Activated CD8-positive, alpha-beta memory T cell treated with anti-CD3 and anti-CD28 coated beads, Interleukin-2, amount 50 U/mL, for 48 hours (primary cell): ENCODE results near the gene COL23A1.
"Not testable (repeated sequence)": the region's sequence is repeated elsewhere in the genome, so short reads cannot be mapped to it uniquely, and the experiment has no call there.

Experiments
- DNase-seq: peaks from one replicate; pipeline ENCODE4 v3.0.0-alpha.2; 2020

COL23A1 gene

GRCh38 chr5:178232124-178232919 is 357.9 kb downstream of the COL23A1 start, which contains the start of gene PHYKPL:
Gene PHYKPL (minus strand): TSS chr5:178232802. CDS start chr5:178232550, 252 bp downstream.
- peak; percentile 86 for DNase-seq

- no peak for DNase-seq
Measured at GRCh38 chr5:178231539-178232123, 358.6 kb downstream of the COL23A1 start.

- no peak for DNase-seq
Measured at GRCh38 chr5:178230879-178231538, 359.2 kb downstream of the COL23A1 start.

GRCh38 chr5:178229861-178230260 is 360.3 kb downstream of the COL23A1 start:
- no peak for DNase-seq

GRCh38 chr5:178229111-178229510 is 361.1 kb downstream of the COL23A1 start:
- not testable (repeated sequence) for DNase-seq

DNA sequence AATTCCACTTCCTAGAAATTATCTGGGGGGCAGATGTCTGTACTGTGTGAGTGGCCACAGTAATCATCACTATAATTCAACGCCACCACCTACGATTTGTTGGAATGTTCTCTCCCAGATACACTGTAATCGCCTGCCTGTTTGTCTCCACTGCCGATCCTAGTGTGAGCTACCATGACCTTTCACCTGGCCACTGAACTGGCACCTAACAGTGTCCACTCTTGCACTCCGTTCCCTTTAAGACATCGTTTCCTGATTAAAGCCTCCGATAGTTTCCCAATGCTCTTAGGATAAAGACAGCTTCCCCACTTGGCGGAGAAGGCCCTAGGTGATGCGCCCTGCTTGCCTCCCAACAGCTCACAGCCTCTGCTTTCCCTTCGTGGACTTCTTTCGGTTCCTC is 361.6 kb downstream of the COL23A1 start:
- no peak for DNase-seq

GRCh38 chr5:178227929-178228328 is 362.3 kb downstream of the COL23A1 start:
- DNase-seq, result no peak

DNA sequence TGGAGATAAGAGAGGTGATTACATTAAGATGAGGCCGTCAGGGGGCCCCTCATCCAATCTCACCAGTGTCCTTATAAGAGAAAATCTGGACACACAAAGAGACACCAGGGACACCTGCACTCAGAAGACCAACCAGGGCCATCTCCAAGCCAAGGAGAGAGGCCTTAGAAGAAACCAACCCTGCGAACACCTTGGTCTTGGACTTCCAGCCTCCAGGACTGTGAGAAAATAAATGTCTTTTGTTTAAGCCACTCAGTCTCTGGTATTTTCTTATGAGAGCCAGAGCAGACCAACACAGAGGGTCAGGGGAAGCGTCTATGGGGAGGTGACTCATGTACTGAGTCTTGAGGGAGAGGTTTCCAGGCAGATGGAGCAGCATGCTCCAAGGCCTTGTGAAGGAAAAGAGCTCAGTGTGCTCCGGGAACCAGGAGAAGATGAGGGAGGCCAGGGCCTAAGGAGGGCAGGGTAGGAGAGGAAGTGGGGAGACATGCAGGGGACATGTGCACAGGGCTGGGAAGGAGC is 363.0 kb downstream of the COL23A1 start:
- no peak for DNase-seq

GRCh38 chr5:178225174-178225573 is 365.0 kb downstream of the COL23A1 start:
- DNase-seq, result no peak

GRCh38 chr5:178224403-178224802 is 365.8 kb downstream of the COL23A1 start:
- no peak for DNase-seq

- DNase-seq, result no peak
Measured at GRCh38 chr5:178223828-178224335, 366.3 kb downstream of the COL23A1 start.

DNA sequence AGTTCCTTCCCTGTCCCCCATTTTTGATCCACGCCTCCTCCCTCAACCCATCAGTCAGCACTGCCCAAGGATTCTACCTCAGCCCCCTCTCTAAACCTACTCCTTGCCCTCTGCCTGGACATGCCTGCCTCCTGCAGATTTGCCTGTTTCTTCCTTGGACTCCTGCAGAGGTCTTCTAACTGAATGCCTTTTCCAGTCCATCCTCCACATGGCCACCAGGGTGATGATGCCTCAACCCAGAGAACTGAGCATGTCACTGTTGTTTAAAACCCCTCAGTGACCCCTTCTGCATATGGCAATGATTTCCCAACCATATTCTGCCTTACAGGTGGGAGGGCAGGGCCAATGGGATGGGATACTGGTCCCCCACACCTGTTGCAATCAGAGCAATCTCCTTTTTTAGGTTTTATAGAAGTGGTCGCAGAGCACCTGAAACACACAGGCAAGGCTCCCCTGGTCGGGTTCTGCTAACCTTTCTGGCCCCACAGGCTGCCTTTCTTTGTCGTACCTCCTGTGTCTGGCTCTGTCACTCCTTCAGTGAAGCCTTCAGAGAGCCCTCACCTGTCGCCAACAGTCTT is 366.9 kb downstream of the COL23A1 start:
- no peak for DNase-seq

DNA sequence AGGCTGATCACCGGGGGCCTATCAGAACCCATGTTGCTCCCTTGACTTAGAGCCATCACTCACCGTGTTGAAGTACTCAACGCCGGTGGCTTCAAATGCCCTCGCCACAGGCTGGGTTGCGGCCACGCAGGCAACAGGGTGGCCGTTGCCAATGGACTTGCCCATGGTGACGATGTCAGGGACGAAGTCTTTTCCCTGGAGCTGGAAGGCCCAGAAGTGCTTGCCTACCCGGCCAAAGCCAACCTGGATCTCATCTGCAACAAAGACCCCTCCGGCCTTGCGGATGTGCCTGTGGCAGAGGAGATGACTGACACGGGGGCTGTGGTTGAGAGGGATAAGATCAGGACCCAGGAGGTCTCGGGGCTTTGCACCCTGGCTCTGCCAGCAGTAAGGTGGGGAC is 367.9 kb downstream of the COL23A1 start:
- no peak for DNase-seq

GRCh38 chr5:178221853-178222252 is 368.3 kb downstream of the COL23A1 start:
- no peak for DNase-seq

DNA sequence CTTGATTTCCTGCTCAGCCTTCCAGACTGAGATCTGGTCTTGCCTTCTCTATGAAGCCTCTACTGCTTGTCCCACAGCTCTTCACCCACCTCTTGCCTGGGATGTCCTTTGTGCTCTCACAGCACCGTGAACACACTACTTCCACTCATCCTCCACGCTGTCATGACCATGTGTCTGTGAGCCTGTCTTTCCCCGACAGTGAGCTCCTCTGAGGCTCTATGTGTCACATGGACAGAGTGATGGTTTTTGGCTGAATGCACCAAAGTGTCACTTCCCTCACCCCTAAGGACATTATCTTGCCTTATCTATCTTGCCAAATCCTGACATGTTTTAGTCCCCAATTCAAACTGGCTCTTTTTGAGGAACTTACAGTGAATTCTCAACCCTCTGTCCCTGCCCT is 368.9 kb downstream of the COL23A1 start:
- DNase-seq, result no peak

DNA sequence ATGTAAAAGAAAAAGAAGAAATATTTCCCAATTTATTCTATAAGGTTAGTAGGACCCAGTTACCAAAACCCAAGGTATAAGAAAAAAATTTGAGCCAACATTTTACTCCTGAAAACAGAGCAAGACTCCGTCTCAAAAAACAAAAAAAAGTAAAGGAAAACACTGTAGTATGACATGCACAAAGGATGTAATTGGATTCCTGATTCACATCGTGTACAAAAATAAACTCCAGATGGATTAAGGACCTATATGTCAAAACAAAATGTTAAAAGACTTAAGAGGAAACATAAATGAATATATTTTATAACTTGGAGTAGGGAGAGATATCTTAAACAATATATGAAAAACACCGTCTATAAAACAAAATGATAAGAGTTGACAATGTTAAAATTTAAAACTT is 371.4 kb downstream of the COL23A1 start:
- DNase-seq, result no peak

DNA sequence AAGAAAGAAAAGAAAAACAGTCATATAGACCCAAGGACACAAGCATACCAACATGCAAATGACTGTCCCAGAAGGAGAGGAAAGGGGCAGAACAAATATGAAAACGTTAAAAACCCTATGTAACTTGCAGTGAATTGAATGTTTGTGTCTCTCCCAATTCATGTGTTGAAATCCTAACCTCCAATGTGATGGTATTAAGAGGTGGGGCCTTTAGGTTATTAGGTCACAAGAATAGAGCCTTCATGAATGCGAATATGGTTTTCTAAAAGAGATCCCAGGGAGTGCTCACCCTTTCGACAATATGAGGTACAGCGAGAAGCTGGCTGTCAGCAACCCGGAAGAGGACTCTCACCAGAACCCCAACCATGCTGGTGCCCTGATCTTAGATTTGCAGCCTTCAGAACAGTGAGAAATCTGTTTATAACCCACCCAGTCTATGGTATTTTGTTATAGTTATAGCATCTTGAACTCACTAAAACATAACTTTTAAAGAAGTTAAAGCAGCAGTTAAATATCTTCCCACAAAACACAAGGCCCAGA is 371.9 kb downstream of the COL23A1 start:
- no peak for DNase-seq

- DNase-seq, result no peak
Measured at GRCh38 chr5:178216779-178217178, 373.4 kb downstream of the COL23A1 start.

GRCh38 chr5:178216088-178216534 is 374.1 kb downstream of the COL23A1 start:
- no peak for DNase-seq

DNA sequence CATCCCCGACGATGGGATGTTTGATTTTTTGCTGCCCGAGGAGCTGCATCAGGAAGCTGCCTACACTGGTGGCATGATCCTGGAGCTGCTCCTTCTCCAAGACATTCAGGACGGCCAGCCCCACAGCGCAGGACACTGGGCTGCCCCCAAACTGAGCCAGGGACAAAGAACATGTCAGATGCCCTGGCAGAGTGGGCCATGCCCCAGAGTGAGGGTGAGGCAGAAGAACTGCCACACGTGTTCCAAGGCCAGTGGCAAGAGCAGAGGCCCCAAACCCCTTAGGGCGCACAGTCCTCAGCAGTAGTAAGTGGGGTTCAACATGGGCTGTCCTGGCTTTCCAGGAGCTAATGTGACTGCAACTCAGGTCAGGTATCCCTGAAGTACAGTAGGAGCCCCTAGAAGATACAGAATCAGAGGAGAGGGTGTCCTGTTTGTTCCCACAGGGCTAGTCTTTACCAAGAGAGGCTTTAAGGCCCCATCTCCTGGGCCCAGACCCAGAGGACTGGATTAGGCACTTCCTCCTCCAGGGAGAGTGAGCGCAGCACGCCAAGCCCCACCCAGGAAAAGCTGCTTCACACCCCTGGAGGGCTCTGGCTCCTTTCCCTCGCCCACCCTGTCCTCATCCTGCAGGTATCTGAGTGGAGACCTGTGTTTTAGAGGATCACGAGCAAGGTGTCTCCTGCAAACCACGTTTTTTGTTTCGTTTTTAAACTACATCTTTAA is 374.8 kb downstream of the COL23A1 start:
- peak; percentile 61 for DNase-seq

DNA sequence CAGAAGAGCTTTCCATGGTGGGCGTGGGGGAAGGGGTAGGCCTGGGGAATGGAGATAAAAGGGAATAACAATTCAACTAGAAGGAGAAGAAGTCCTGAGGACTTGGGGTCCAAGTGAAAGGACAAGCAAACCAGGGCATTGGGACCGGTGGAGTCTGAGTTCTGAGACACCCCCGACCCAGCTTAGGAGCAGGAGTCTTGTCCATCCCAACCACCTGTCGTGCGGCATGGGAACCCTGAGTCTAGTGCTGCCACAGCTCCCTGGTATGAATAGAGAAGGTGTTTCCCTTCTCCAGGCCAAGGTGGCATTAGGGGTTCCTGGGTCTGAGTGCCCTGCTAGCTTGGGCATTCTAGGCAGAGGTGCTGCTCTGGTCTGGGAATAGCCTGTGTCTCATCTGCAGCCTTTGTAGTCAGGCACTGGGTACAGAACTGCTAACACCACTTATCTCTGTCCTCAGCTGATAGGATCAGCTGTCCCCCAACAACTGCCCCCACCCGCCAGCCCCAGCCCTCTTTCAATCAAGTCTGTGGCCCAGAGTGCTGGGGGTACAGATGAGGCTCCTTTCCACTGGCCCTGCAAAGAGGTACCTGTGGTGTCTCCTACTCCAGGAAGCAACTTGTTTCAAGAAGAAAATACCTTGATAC is 375.9 kb downstream of the COL23A1 start:
- peak; percentile 60 for DNase-seq
